Mesenchymal stem cell (in vitro differentiated cells and primary cell): Measurements from ENCODE around the gene NPY4R.
"Not testable (repeated sequence)": the region's sequence is repeated elsewhere in the genome, so short reads cannot be mapped to it uniquely, and the experiment has no call there.

Source experiments
- DNase-seq: peaks from one replicate; pipeline ENCODE4 v3.0.0-alpha.2; 2013
- H2AFZ ChIP-seq: one replicate; pipeline ENCODE4 v1.6.1; 2013; ENCODE audit warnings: low read depth, mild to moderate bottlenecking, control low read depth, inconsistent platforms, low read length, moderate library complexity
- H2AK5ac ChIP-seq: 2 replicates; pipeline ENCODE4 v1.6.1; 2013; ENCODE audit warnings: low read length, moderate library complexity, mild to moderate bottlenecking, inconsistent platforms; ENCODE audit not compliant: severe bottlenecking
- H2BK120ac ChIP-seq: one replicate; pipeline ENCODE4 v1.6.1; 2013; ENCODE audit warnings: low read depth, mild to moderate bottlenecking, inconsistent platforms, low read length, moderate library complexity
- H2BK12ac ChIP-seq, 2 experiments: one replicate each; pipeline ENCODE4 v1.6.1; 2013; ENCODE audit warnings: inconsistent platforms in 2 of 2, low read length in 2 of 2, mild to moderate bottlenecking in 2 of 2, moderate library complexity in 2 of 2, control low read depth in 1 of 2
- H2BK15ac ChIP-seq: one replicate; pipeline ENCODE4 v1.6.1; 2013; ENCODE audit warnings: mild to moderate bottlenecking, low read depth, inconsistent platforms; ENCODE audit not compliant: poor library complexity, severe bottlenecking
- H2BK5ac ChIP-seq: 2 replicates; pipeline ENCODE4 v1.6.1; 2013; ENCODE audit warnings: low read depth, mild to moderate bottlenecking, low read length, control low read depth, inconsistent platforms; ENCODE audit not compliant: poor library complexity, severe bottlenecking
- H3K14ac ChIP-seq, 2 experiments: one replicate each; pipeline ENCODE4 v1.6.1; 2013; ENCODE audit warnings: inconsistent platforms in 2 of 2, low read length in 2 of 2, control low read depth in 1 of 2, mild to moderate bottlenecking in 1 of 2, moderate library complexity in 1 of 2
- H3K18ac ChIP-seq, 2 experiments: one replicate each; pipeline ENCODE4 v1.6.1; 2013; ENCODE audit warnings: inconsistent platforms in 2 of 2, low read length in 2 of 2, control low read depth in 1 of 2, low read depth in 1 of 2, mild to moderate bottlenecking in 1 of 2
- H3K23ac ChIP-seq, 2 experiments: one replicate each; pipeline ENCODE4 v1.6.1; 2013; ENCODE audit warnings: inconsistent platforms in 2 of 2, low read length in 2 of 2, mild to moderate bottlenecking in 2 of 2, moderate library complexity in 2 of 2, control low read depth in 1 of 2
- H3K27ac ChIP-seq: 2 replicates; pipeline ENCODE4 v1.5.1; 2013; ENCODE audit warnings: mild to moderate bottlenecking, moderate library complexity, low read length, control low read depth, inconsistent platforms; ENCODE audit not compliant: poor library complexity, severe bottlenecking
- H3K27me3 ChIP-seq, 2 experiments: 2 replicates each; pipeline versions ENCODE4 v1.6.1 to v1.7.0; 2013; ENCODE audit warnings: low read length in 2 of 2, mild to moderate bottlenecking in 2 of 2, moderate library complexity in 2 of 2, control low read depth in 1 of 2, inconsistent platforms in 1 of 2; ENCODE audit not compliant: control insufficient read depth in 1 of 2, insufficient read depth in 1 of 2
- H3K36me3 ChIP-seq, 2 experiments: 2 replicates each; pipeline versions ENCODE4 v1.6.1 to v1.7.0; 2013; ENCODE audit warnings: low read length in 2 of 2, control low read depth in 1 of 2, inconsistent platforms in 1 of 2, low read depth in 1 of 2, mild to moderate bottlenecking in 1 of 2; ENCODE audit not compliant: insufficient read depth in 2 of 2, control insufficient read depth in 1 of 2
- H3K4ac ChIP-seq, 2 experiments: one replicate each; pipeline ENCODE4 v1.6.1; 2013; ENCODE audit warnings: inconsistent platforms in 2 of 2, low read length in 2 of 2, mild to moderate bottlenecking in 2 of 2, moderate library complexity in 2 of 2, control low read depth in 1 of 2, low read depth in 1 of 2
- H3K4me1 ChIP-seq: 2 replicates; pipeline ENCODE4 v1.6.1; 2013; ENCODE audit warnings: low read depth, low read length, control low read depth; ENCODE audit not compliant: control insufficient read depth, insufficient read depth
- H3K4me2 ChIP-seq: 2 replicates; pipeline ENCODE4 v1.6.1; 2013; ENCODE audit warnings: low read length, mild to moderate bottlenecking, inconsistent platforms; ENCODE audit not compliant: poor library complexity, severe bottlenecking
- H3K4me3 ChIP-seq, 2 experiments: 2 replicates each; pipeline versions ENCODE4 v1.5.1 to v1.7.0; 2013; ENCODE audit warnings: low read length in 2 of 2, mild to moderate bottlenecking in 2 of 2, control low read depth in 1 of 2, low read depth in 1 of 2; ENCODE audit not compliant: insufficient read depth in 1 of 2
- H3K79me1 ChIP-seq: replicated peaks from 2 replicates; pipeline ENCODE4 v1.6.1; 2013; ENCODE audit warnings: mild to moderate bottlenecking, control low read depth, low read length, inconsistent platforms; ENCODE audit not compliant: poor library complexity, severe bottlenecking
- H3K9ac ChIP-seq: 2 replicates; pipeline ENCODE4 v1.7.0; 2013; ENCODE audit warnings: mild to moderate bottlenecking, low read length, moderate library complexity
- H3K9me3 ChIP-seq: 2 replicates; pipeline ENCODE4 v1.7.0; 2013; ENCODE audit warnings: mild to moderate bottlenecking, low read length; ENCODE audit not compliant: control insufficient read depth
- H4K8ac ChIP-seq: one replicate; pipeline ENCODE4 v1.6.1; 2013; ENCODE audit warnings: inconsistent platforms, mild to moderate bottlenecking, low read length, moderate library complexity
- H4K91ac ChIP-seq: one replicate; pipeline ENCODE4 v1.6.1; 2013; ENCODE audit warnings: mild to moderate bottlenecking, low read length, inconsistent platforms
- WGBS: methylation state at CpG from one replicate; pipeline ENCODE4 v1.1.7; 2013; ENCODE audit warnings: mixed read lengths; 5-methylcytosine and 5-hydroxymethylcytosine counted together

NPY4R gene

GRCh38 chr10:46459579-46459978 lies 6.2 kb downstream of the NPY4R start:
- not testable (repeated sequence) for H3K4me2 ChIP-seq, H3K79me1 ChIP-seq, H3K9me3 ChIP-seq, H3K14ac ChIP-seq, H3K4me3 ChIP-seq, H3K23ac ChIP-seq, H4K8ac ChIP-seq, H4K91ac ChIP-seq, H3K36me3 ChIP-seq, H3K18ac ChIP-seq, H3K27me3 ChIP-seq, H3K27ac ChIP-seq, DNase-seq, H2BK120ac ChIP-seq, H2BK15ac ChIP-seq, H2BK5ac ChIP-seq, H2BK12ac ChIP-seq, H3K4me1 ChIP-seq, H3K9ac ChIP-seq, H3K4ac ChIP-seq, H2AFZ ChIP-seq, H2AK5ac ChIP-seq
- no CpG with 5 or more reads among the region's 7 CpGs for WGBS

DNA sequence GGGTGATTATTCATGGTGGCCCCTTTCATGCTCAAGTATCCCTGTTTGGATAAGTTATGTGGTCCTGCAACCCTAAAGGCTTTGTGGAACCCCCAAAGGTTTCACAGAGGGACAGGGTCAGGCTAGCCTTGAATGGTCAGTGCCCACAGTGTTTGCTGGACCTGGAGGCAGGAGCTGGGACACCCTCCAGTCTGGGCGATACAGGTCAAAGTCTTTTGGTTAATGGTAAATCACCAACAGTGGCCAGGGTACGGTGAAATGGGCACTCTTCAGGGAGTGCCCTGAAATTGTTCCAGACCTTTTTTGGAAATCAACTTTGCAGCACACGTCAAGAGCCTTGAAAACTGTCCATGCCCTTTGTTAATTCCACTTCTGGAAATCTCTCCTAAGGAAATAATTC lies 8.7 kb downstream of the NPY4R start:
- H2BK12ac ChIP-seq, H3K9ac ChIP-seq, H3K4ac ChIP-seq, H3K4me1 ChIP-seq, H3K14ac ChIP-seq, H2BK5ac ChIP-seq, H3K36me3 ChIP-seq, H3K27ac ChIP-seq, H4K8ac ChIP-seq, H2BK120ac ChIP-seq, H2AFZ ChIP-seq, H3K23ac ChIP-seq, H2AK5ac ChIP-seq, H3K18ac ChIP-seq, H3K4me2 ChIP-seq, H2BK15ac ChIP-seq, H3K9me3 ChIP-seq, H4K91ac ChIP-seq, H3K4me3 ChIP-seq, H3K79me1 ChIP-seq, H3K27me3 ChIP-seq, DNase-seq: not testable (repeated sequence)
- no CpG with 5 or more reads among the region's 3 CpGs for WGBS

DNA sequence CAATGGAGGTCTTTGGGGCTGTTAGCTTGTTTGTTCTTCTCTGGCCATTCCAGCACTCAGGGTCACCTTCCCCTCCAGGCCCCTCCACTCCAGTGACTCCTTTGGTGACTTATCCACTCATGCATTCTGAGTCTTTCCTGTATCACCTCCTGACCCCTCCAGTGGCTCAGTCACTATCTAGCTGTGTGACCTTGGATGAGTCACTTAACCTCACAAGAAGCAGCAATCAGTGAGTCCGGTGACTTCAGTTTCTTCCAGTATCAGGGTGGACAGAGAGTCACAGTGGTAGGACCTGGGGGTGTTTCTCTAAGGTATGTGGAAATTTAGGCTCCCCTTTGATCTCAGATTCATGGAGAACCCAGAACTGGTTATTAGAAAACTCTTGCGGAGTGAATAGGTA lies 9.8 kb downstream of the NPY4R start:
- H3K4ac ChIP-seq, H3K18ac ChIP-seq, H3K27me3 ChIP-seq, DNase-seq, H3K27ac ChIP-seq, H3K4me2 ChIP-seq, H3K4me3 ChIP-seq, H2BK120ac ChIP-seq, H3K9ac ChIP-seq, H4K8ac ChIP-seq, H2BK5ac ChIP-seq, H3K9me3 ChIP-seq, H3K23ac ChIP-seq, H2AFZ ChIP-seq, H3K36me3 ChIP-seq, H3K4me1 ChIP-seq, H3K14ac ChIP-seq, H2BK15ac ChIP-seq, H2AK5ac ChIP-seq, H2BK12ac ChIP-seq, H3K79me1 ChIP-seq, H4K91ac ChIP-seq: not testable (repeated sequence)
- no CpG with 5 or more reads among the region's 2 CpGs for WGBS

GRCh38 chr10:46451365-46451764 lies 14.4 kb downstream of the NPY4R start:
- H3K4me1 ChIP-seq, DNase-seq, H3K9ac ChIP-seq, H2BK5ac ChIP-seq, H3K18ac ChIP-seq, H2AK5ac ChIP-seq, H3K27ac ChIP-seq, H3K14ac ChIP-seq, H4K8ac ChIP-seq, H3K4me2 ChIP-seq, H3K4me3 ChIP-seq, H2BK12ac ChIP-seq, H3K36me3 ChIP-seq, H2BK15ac ChIP-seq, H2BK120ac ChIP-seq, H3K23ac ChIP-seq, H3K9me3 ChIP-seq, H3K27me3 ChIP-seq, H4K91ac ChIP-seq, H3K79me1 ChIP-seq, H3K4ac ChIP-seq, H2AFZ ChIP-seq: not testable (repeated sequence)
- WGBS = no CpG with 5 or more reads among the region's 1 CpG
